Stimulated activated CD8-positive, alpha-beta memory T cell treated with anti-CD3 and anti-CD28 coated beads, Interleukin-7, amount 100 ng/mL, for 48 hours (primary cell): Measurements from ENCODE around the gene RNF144B.
"Not testable (repeated sequence)": the region's sequence is repeated elsewhere in the genome, so short reads cannot be mapped to it uniquely, and the experiment has no call there.

Experiments
- DNase-seq, 2 donors: peaks; one replicate each; pipeline ENCODE4 v3.0.0-alpha.2; 2020; ENCODE audit warnings: low read depth in 1 of 2; ENCODE audit errors: extremely low read depth in 1 of 2

RNF144B gene

GRCh38 chr6:18371010-18371409, 16.1 kb upstream of the RNF144B start:
- no peak for DNase-seq

- DNase-seq: no peak
Observed at GRCh38 chr6:18371656-18372055, 15.5 kb upstream of the RNF144B start.

- DNase-seq: no peak
Observed at GRCh38 chr6:18380158-18380836, 6.9 kb upstream of the RNF144B start.

GRCh38 chr6:18380851-18381250, 6.3 kb upstream of the RNF144B start:
- no peak for DNase-seq

GRCh38 chr6:18383441-18383840, 3.7 kb upstream of the RNF144B start:
- DNase-seq: no peak

GRCh38 chr6:18384621-18385020, 2.5 kb upstream of the RNF144B start:
- no peak for DNase-seq

GRCh38 chr6:18386298-18386976, 713 bp upstream of the RNF144B start:
- DNase-seq: no peak

GRCh38 chr6:18388271-18388670, 1.1 kb downstream of the RNF144B start:
- DNase-seq: no peak

- no peak for DNase-seq
Observed at GRCh38 chr6:18388942-18389341, 1.8 kb downstream of the RNF144B start.

GRCh38 chr6:18389479-18389878, 2.3 kb downstream of the RNF144B start:
- DNase-seq: no peak

GRCh38 chr6:18390476-18390875, 3.3 kb downstream of the RNF144B start:
- DNase-seq: no peak

GRCh38 chr6:18391023-18391422, 3.9 kb downstream of the RNF144B start:
- no peak for DNase-seq

- DNase-seq: no peak
Observed at GRCh38 chr6:18392346-18392877, 5.3 kb downstream of the RNF144B start.

GRCh38 chr6:18393698-18394097, 6.5 kb downstream of the RNF144B start:
- DNase-seq: no peak

- DNase-seq: no peak
Observed at GRCh38 chr6:18395177-18395855, 8.2 kb downstream of the RNF144B start.

GRCh38 chr6:18395856-18396197, 8.7 kb downstream of the RNF144B start:
- no peak for DNase-seq

GRCh38 chr6:18397701-18398100, 10.6 kb downstream of the RNF144B start:
- no peak for DNase-seq

- not testable (repeated sequence) for DNase-seq
Observed at GRCh38 chr6:18398225-18398624, 11.1 kb downstream of the RNF144B start.

- DNase-seq: no peak
Observed at GRCh38 chr6:18400831-18401446, 13.8 kb downstream of the RNF144B start.

- DNase-seq: not testable (repeated sequence)
Observed at GRCh38 chr6:18404965-18405364, 17.8 kb downstream of the RNF144B start.

- no peak for DNase-seq
Observed at GRCh38 chr6:18405477-18406293, 18.5 kb downstream of the RNF144B start.
